ENCODE measurements around the gene L3MBTL4.

The L3MBTL4 gene

DNA sequence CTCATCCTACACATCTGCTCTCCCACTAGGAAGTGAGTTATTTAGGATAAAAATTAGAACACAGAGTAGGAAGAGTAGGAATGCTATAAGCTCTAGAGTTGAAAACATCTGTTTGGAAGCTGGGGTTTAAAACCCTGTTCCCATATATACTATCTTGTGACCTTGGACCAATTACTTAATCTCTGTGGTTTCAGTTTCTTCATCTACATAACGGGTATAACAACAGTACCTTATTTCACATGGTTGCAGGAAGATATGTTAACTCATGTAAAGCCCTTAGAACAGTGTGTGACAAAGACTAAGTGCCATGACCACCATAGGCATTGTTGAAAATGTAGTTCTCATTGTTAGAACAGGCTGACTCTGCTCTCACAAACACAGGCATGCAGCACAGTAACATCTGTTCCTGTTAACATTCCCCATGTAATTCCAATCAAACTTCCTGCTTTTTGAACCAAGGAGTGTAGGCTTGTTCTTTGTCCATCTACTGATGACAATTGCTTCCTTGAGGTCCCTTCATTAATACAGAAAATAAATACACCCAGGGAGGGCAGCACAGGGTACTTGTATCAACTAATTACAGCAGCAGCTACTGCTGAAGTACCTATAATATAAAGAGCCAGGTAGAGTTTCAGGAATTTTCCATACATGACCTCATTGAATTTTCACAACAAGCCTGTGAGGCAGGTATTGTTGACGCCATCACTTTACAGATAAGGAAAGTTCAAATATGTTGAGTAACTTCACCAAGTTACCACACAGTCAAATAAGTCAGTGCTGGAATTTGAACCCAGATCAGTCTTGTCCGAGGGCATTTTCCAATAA is 204.2 kb downstream of the L3MBTL4 start:
- TF ChIP-seq, protein P1, sequence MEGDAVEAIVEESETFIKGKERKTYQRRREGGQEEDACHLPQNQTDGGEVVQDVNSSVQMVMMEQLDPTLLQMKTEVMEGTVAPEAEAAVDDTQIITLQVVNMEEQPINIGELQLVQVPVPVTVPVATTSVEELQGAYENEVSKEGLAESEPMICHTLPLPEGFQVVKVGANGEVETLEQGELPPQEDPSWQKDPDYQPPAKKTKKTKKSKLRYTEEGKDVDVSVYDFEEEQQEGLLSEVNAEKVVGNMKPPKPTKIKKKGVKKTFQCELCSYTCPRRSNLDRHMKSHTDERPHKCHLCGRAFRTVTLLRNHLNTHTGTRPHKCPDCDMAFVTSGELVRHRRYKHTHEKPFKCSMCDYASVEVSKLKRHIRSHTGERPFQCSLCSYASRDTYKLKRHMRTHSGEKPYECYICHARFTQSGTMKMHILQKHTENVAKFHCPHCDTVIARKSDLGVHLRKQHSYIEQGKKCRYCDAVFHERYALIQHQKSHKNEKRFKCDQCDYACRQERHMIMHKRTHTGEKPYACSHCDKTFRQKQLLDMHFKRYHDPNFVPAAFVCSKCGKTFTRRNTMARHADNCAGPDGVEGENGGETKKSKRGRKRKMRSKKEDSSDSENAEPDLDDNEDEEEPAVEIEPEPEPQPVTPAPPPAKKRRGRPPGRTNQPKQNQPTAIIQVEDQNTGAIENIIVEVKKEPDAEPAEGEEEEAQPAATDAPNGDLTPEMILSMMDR (IDR thresholded peaks at IDR 0.05; ENCODE audit: control extremely low read depth, extremely low read depth, low read depth, missing control alignments): no peak
- ChIA-PET POLR2A (no interaction called here), CTCF (interaction anchor here (0.6 to 1.0 kb wide), 2 partner anchors 9 to 44 kb away, joined by 3 to 4 read pairs; no protein-coding TSS in a partner anchor)
- DNase-seq (ENCODE audit: extremely low spot score): no peak

DNA sequence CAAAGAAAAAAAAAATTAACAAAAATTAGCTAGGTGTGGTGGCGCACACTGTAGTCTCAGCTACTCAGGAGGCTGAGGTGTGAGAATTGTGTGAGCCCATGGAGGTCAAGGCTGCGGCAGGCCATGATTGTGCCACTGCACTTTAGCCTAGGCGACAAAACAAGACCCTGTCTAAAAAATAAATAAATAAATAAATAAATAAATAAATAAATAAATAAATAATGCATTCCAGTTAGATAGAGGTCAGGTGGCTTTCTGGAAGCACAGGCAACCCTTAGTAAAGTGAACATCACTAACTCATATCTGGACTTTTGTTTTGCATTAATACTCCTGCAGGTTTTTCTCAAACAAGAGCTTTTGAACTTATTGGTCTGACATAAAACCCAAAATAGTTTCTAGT is 206.8 kb downstream of the L3MBTL4 start:
- CTCF ChIA-PET: interaction anchor here (1.0 to 3.8 kb wide), 4 partner anchors 9 to 28 kb away, joined by 3 to 23 read pairs (median 4); no protein-coding TSS in a partner anchor

DNA sequence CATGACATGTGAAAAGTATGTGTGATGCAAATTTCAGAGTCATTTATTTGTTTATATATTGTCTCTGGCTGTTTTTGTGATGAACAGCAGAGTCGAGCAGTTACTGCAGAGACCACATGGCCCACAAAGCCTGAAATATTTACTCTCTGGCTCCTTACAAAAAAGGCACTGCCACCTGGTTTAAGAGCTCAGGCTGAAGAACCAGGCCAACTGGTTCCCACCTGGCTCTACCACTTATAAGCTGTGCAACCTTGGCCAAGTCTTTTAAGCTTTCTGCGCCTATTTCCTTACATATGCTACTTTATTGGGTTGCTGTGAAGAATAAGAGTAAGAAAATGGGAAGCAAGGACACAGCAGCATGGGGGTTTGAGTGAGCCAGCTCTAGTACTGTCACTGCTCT is 207.6 kb downstream of the L3MBTL4 start:
- CTCF ChIA-PET: interaction anchor here (1.1 to 3.8 kb wide), 3 partner anchors 11 to 29 kb away, joined by 3 to 23 read pairs (median 4); no protein-coding TSS in a partner anchor
- TF ChIP-seq, protein P1 (IDR thresholded peaks at IDR 0.05; ENCODE audit: control extremely low read depth, extremely low read depth, low read depth, missing control alignments): no peak
- POLR2A ChIA-PET: no interaction called here
- DNase-seq (ENCODE audit: extremely low spot score): no peak

More for the DNA sequence above, 206.8 kb downstream of the L3MBTL4 start:
- DNase-seq (ENCODE audit: extremely low spot score): no peak
- POLR2A ChIA-PET: no interaction called here
- TF ChIP-seq, protein P1 (IDR thresholded peaks at IDR 0.05; ENCODE audit: control extremely low read depth, extremely low read depth, low read depth, missing control alignments): no peak

DNA sequence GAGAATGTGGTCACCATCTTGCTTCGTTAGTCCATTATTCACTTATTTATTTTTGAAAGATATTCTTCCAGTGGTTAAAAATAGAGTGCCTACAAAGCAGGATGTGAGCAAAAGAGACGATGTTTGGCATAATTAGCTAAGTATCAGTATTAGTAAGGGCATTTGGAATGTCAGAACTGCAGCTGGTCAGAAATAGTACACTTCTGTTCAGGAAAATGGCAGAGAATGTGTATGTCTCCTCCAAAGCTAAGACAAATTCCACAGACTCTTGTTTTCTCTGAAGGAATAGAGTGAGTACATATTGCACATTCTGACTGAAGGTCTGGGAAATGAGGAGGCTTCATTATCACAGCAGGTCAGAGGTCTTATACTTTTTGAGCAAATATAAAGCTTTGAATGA is 209.0 kb downstream of the L3MBTL4 start:
- no peak for DNase-seq (ENCODE audit: extremely low spot score)
- ChIA-PET CTCF (interaction anchor here (0.8 to 3.8 kb wide), 2 partner anchors 10 to 13 kb away, joined by 3 to 23 read pairs; no protein-coding TSS in a partner anchor), POLR2A (no interaction called here)
- TF ChIP-seq, protein P1 (IDR thresholded peaks at IDR 0.05; ENCODE audit: control extremely low read depth, extremely low read depth, low read depth, missing control alignments): no peak

DNA sequence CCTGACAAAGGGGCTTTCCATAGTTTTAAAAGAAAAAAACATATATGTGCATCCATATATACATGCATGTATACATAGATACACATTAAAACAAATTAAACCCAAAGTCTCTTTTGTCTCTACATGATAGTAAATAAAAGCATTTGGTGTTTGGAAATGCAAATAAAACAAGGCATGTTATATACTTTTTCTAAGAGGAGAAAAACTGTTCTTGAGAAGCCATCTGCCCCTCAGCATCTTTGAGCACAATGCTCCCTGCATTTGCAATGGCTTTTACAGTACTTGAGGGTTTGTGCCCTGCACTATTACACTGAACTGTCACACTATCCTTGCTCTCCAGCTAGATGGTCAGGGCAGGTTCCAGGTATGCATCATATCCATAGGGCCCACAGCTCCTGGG is 210.2 kb downstream of the L3MBTL4 start:
- TF ChIP-seq, protein P1 (IDR thresholded peaks at IDR 0.05; ENCODE audit: control extremely low read depth, extremely low read depth, low read depth, missing control alignments): no peak
- POLR2A ChIA-PET: no interaction called here
- DNase-seq (ENCODE audit: extremely low spot score): no peak
- CTCF ChIA-PET: interaction anchor here (0.7 to 1.8 kb wide), 4 partner anchors 10 to 72 kb away, joined by 3 to 5 read pairs (median 4); no protein-coding TSS in a partner anchor

DNA sequence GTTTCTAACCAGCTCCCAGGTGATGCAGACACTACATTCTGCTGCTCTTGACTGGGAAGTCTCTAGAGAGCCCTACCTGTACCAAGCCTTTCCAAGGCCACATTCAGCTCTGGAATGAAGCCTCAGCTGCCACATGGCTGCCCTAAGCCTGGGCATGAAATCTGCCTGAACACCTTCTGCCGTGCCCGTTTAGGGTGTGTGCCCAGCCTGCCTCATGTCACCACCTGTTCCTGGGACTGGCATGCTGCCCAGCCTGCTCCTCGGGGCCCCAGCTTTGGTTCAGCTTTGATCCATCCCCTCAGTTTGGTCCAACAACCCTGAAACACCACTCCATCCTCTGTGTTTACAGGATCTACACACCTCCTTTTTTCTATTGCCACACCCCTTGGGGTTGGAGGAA is 210.9 kb downstream of the L3MBTL4 start:
- TF ChIP-seq, protein P1 (IDR thresholded peaks at IDR 0.05; ENCODE audit: control extremely low read depth, extremely low read depth, low read depth, missing control alignments): no peak
- POLR2A ChIA-PET: no interaction called here
- CTCF ChIA-PET: interaction anchor here (1.0 to 1.8 kb wide), 3 partner anchors 12 to 17 kb away, joined by 3 to 5 read pairs (median 3); no protein-coding TSS in a partner anchor
- no peak for DNase-seq (ENCODE audit: extremely low spot score)
